Jurkat, Clone E6-1 (cell line): ENCODE measurements around the gene TERT.
"Not testable (repeated sequence)": the region's sequence is repeated elsewhere in the genome, so short reads cannot be mapped to it uniquely, and the experiment has no call there.

Experiments
- DNase-seq: peaks from one replicate; pipeline ENCODE4 v3.0.0-alpha.2; 2011; ENCODE audit warnings: low read depth, low spot score
- H3K4me3 ChIP-seq: 2 replicates; pipeline ENCODE4 v1.5.1; 2011; ENCODE audit warnings: mild to moderate bottlenecking, low read length, control low read depth, moderate library complexity

TERT gene

DNA sequence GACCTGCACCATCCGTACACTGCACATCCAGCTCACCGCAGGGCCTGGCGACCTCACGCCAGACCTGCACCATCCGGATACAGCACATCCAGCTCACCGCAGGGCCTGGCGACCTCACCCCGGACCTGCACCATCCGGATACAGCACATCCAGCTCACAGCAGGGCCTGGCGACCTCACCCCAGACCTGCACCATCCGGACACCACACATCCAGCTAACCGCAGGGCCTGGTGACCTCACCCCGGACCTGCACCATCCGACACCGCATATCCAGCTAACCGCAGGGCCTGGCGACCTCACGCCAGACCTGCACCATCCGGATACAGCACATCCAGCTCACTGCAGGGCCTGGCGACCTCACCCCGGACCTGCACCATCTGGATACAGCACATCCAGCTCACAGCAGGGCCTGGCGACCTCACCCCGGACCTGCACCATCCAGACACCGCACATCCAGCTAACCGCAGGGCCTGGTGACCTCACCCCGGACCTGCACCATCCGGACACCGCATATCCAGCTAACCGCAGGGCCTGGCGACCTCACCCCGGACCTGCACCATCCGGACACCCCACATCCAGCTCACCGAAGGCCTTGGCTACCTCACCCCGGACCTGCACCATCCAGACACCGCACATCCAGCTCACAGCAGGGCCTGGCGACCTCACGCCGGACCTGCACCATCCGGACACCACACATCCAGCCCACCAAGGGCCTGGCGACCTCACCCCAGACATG is 11.7 kb downstream of the TERT start:
- H3K4me3 ChIP-seq, DNase-seq: not testable (repeated sequence)

GRCh38 chr5:1282131-1282992 is 12.5 kb downstream of the TERT start:
- no peak for DNase-seq
- H3K4me3 ChIP-seq = no peak overlapping the region

GRCh38 chr5:1281038-1281882 is 13.6 kb downstream of the TERT start:
- no peak overlapping the region for H3K4me3 ChIP-seq
- no peak for DNase-seq

- DNase-seq = no peak
- no peak overlapping the region for H3K4me3 ChIP-seq
Observed at GRCh38 chr5:1280177-1281037, 14.5 kb downstream of the TERT start.

DNA sequence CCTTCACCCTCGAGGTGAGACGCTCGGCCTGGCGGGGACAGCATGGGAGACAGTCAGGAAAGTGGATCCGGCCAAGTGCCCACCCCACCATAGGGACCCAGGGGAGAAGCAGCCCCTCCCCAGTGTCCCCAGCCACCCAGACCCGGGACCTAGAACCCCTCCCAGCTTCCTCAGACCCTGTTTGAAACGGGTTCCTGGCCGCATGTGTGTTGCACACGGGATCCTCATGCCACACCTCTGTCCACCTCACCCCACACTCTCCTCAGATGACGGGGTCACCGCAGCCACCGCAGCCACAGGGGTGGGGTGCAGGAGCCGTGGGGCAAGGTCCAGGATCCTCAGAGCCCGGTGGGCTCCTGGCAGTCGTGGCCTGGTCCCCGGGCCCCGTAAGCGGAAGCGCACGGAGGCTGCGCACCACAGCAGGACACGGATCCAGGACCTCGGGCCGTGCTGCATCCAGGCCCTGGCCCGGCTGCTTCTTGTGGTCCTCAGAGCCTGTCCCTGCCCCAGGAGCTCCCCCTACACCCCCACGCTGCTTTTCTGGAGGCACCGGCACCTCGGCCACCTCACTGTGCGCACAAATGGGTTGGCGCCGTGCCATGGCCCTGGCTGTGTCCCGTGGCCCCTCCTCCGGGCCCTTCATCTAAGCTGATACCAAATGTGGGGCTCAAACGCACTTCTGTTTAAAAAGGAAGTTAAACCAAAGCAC is 15.3 kb downstream of the TERT start:
- H3K4me3 ChIP-seq = no peak overlapping the region
- no peak for DNase-seq

DNA sequence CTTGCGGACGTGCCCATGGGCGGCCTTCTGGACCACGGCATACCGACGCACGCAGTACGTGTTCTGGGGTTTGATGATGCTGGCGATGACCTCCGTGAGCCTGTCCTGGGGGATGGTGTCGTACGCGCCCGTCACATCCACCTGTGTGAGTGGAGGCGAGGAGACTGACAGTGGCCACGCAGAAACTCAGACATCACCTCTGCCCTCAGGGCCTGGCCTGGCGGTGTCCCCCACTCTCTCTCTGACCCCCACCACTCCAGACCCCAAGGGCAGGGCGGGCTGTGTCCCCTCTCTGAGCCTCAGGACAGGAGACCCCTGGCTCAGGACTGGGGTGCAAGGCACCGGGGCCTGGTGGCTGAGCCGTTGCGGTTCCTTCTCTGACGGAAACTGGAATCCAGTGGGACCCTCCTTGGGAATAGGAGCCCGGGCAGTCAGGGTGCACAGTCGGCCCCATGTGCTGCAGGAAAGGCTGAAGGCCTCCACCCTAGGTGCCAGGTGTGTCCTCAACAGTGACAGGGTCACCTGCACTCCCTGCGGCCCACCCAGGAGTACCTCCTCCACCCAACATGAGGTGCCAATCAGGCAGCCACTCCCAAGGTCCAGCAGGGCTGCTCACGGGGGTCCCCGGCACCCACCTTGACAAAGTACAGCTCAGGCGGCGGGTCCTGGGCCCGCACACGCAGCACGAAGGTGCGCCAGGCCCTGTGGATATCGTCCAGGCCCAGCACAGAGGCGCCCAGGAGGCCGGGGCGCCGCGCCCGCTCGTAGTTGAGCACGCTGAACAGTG is 16.0 kb downstream of the TERT start:
- no peak overlapping the region for H3K4me3 ChIP-seq
- DNase-seq = no peak

- DNase-seq = no peak
- H3K4me3 ChIP-seq = no peak overlapping the region
Observed at GRCh38 chr5:1278216-1278615, 16.7 kb downstream of the TERT start.

- no peak for DNase-seq
- H3K4me3 ChIP-seq = no peak overlapping the region
Observed at GRCh38 chr5:1277781-1278180, 17.1 kb downstream of the TERT start.

- no peak for DNase-seq
- H3K4me3 ChIP-seq = no peak overlapping the region
Observed at GRCh38 chr5:1277331-1277730, 17.5 kb downstream of the TERT start.

GRCh38 chr5:1276930-1277329 is 17.9 kb downstream of the TERT start:
- no peak overlapping the region for H3K4me3 ChIP-seq
- no peak for DNase-seq

GRCh38 chr5:1275397-1276391 is 19.2 kb downstream of the TERT start:
- H3K4me3 ChIP-seq = not testable (repeated sequence)
- DNase-seq = peak; percentile 61

DNA sequence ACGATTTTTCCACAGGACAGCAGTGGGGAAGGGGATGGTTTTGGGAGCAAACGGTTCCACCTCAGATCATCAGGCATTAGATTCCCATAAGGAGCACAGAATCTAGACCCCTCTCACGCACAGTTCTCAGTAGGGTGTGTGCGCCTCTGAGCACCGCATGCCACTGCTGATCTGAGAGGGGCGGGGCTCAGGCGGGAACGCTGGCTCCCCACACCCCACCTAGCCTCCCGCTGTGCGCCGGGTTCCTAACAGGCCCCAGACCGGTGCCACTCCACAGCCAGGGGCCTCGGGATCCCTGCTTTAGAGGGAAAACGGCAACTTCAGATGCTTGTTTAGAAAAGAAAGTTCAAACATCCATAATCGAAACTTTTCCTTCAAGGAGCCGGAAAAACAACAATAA is 20.4 kb downstream of the TERT start:
- no peak for DNase-seq
- no peak overlapping the region for H3K4me3 ChIP-seq

GRCh38 chr5:1273745-1274144 is 21.1 kb downstream of the TERT start:
- no peak for DNase-seq
- H3K4me3 ChIP-seq = no peak overlapping the region

- no peak overlapping the region for H3K4me3 ChIP-seq
- DNase-seq = no peak
Observed at GRCh38 chr5:1272201-1272600, 22.7 kb downstream of the TERT start.

GRCh38 chr5:1270933-1271914 is 23.6 kb downstream of the TERT start:
- no peak for DNase-seq
- H3K4me3 ChIP-seq = no peak overlapping the region
